ENCODE results near the gene PDE6A. TPM values are rescaled to one million over a fixed set of nuclear protein-coding genes. Genes with fewer than 3 reads are reported as not detected.
"Not testable (repeated sequence)": the region's sequence is repeated elsewhere in the genome, so short reads cannot be mapped to it uniquely, and the experiment has no call there.

Gene PDE6A
- polyA plus RNA-seq, 5 donors, result 0.14 to 0.30 (median 0.20) TPM

DNA sequence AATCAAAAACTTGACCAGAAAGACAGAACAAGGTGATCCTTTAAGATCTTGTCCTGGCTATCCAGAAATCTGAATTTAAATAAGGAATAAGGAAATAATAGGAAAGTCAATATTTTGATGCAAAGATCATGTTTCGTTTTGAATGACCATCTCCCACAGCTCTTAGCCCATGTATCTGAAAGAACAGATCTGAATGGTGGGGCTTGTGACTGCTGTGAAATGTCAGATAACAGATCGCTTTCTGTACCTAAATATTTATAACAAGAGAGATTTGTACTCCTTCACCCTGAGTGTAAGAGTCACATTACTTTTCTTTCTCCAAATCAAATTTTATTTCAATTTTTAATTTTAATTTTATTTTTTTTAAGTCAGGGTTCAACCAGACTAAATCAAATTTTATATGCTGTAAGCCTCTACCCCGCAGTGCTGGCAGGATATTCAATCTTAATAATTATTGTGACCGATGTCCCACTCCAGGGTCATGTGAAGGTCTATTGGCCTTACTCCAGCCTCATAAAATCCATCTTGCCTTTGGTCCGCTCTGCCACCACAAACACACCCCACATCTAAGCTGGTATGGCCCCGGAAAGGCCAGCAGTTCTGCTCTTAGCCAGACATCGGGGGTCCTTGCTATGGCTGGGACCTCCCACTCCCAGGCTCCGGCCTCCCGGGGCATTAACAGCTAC is 9.0 kb upstream of the PDE6A start:
- DNase-seq, result no peak

DNA sequence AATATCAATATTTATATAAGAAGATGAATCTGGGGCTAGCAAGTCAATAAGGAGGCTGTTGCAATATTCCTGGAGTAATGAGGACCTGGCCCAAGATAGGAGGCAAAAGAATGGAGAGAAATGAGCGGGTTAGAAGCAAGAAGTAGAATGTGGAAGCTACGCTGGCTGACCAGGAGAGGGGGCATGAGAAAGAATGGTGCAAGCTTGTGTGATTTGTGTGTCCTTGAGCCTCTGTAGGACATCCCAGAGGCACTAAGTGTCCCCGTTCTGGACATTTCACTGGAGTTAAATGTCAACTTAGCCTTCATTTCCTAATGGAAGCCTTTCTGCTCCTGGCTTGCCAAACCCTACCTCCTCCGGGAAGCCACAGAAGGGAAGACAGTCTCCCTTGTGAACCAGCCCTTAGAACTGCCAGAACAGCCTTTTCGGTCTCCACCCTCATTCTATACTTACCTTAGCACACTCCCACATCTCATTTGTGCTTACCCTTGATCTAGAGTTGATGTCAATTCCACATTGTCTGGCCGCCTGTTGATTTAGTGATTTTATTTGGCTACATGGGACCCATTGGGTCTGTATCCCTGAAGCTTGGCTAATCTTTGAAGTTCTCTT is 6.7 kb upstream of the PDE6A start:
- no peak for DNase-seq

DNA sequence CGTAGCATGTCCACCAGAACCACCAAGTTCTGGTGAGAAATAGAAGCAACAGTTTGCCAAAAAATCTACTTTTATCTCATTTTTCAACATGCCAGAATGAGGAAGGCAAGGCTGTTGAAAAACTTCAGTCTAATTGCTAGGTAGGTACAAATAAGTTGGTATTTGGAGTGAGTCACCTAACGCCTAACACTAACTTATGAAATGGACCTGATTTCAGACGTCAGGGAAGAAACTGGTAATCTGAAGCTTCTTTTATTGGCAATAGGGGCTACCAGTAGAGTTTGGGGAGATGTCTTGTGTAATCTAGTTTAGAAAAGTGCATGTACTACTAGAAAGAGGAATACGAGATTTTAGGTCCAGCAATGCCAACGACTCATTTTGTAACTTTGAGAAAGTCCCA is 4.4 kb upstream of the PDE6A start:
- DNase-seq, result no peak

DNA sequence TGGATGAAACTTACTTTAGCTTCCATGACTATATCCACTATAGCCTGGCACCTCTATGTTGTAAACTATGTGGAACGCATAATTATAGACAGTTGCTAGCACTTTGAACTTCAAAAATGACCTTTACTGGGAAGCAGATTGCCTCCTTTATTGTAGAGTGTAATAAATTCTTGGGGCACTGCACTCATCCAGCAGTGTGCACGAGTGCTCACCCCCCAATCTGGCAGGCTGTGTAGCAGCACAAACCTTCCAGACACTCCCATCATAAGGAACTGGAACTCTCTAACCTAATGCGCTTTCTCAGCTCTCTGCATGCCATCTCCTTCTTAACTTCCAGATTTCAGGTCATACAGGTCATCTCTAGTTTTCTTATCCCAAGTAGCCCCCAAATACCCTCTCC is 1.5 kb upstream of the PDE6A start:
- DNase-seq, result no peak

DNA sequence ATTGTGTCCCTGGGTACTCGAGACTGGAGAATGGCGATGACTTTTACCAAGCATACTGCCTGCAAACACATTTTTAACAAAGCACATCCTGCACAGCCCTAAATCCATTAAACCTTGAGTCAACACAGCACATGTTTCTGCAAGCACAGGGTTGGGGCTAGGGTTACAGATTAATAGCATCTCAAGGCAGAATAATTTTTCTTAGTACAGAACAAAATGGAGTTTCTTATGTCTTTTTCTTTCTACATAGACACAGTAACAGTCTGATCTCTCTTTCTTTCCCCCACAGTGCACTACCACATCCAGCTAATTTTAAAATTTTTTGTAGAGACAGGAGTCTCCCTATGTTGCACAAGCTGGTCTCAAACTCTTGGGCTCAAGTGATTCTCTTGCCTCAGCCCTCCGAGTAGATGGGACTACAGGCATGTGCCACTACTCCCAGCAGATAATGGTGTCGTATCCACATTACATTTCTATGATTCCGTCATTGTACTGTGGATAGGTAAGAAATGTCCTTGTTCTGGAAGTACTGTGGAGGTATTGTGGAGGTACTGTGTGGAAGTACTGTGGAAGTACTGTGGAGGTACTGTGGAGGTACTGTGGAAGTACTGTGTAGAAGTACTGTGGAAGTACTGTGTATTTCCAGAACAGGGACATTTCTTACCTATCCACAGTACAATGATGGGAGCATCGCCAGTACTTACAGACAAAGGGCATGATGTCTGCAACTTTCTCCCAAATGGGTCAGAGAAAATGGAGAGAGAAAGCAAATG is 1.2 kb downstream of the PDE6A start:
- DNase-seq, result not testable (repeated sequence)

DNA sequence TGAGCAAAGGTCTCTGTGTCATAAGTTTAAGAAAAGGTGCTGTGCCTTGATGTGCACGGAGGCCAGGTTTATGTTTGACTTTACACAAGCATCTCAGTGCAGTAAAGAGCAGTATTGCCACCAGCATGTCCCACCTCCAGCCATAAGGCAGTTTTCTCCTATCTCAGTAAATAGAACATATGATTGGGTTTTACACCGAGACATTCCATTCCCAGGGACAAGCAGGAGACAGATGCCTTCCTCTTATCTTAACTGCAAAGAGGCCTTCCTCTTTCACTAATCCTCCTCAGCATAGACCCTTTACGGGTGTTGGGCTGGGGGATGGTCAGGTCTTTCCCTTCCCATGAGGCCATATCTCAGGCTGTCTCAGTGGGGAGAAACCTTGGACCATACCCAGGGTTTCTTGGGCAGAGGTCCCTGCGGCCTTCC is 1.8 kb downstream of the PDE6A start:
- DNase-seq, result not testable (repeated sequence)

DNA sequence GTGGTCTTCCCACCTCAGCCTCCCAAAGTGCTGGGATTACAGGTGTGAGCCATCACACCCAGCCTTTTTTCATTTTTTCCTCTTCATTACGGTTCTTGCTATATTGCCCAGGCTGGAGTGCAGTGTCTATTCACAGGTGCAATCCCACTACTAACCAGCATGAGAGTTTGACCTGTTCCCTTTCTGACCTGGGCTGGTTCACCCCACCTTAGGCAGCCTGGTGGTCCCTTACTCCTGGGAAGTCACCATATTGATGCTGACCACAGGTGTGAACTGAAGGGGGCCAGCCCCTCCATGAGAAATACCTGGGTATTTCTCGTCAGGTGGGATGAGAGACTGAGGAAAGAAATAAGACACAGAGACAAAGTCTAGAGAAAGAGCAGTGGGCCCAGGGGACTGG is 2.4 kb downstream of the PDE6A start:
- no peak for DNase-seq

DNA sequence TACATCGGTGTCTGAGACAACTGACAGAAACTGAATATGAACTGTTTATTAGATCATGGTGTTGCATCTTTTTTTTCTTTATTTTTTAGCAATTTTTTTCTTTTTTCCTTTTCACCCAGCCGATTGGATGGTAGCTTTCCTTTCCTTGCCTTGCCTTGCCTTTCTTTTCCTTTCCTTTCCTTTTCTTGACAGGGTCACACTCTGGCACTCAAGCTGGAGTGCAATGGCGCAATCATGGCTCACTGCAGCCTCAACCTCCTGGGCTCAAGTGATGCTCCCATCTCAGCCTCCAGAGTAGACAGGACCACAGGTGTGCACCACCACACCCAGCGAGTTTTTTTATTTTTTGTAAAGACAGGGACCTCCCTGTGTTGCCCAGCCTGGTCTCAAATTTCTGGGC is 2.8 kb downstream of the PDE6A start:
- DNase-seq, result no peak

DNA sequence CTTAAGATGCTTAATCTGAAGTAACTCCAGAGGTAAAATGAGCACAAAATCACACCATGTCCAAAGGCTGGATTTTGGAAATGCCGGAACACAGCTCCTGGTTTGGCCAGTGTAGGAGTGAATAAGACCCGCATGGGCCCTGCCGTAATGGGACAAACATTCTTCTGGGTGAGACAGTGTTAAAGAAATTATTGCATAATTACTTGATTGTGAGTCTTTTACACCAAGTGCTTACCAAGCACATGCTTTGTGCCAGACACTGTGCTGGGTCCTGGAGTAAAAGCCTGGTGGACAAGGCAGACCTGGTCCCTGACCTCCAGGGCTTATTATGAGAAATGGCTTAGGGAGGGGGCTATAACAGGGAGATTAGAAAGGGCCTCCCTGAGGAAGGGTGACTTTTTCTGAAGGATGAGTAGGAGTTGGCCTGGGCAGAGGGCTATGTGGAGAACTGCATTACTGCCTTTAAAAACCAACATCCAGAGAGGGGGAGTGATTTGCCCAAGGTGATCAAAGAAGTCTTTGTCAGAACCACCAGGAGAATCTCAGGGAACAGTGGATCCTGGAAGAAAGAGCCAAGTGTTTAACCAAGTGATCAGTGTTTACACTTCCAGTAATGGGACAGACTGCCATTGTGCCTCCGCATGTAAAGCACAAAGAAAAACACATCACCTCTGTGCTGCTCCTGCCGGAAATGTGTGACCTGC is 3.5 kb downstream of the PDE6A start:
- no peak for DNase-seq

DNA sequence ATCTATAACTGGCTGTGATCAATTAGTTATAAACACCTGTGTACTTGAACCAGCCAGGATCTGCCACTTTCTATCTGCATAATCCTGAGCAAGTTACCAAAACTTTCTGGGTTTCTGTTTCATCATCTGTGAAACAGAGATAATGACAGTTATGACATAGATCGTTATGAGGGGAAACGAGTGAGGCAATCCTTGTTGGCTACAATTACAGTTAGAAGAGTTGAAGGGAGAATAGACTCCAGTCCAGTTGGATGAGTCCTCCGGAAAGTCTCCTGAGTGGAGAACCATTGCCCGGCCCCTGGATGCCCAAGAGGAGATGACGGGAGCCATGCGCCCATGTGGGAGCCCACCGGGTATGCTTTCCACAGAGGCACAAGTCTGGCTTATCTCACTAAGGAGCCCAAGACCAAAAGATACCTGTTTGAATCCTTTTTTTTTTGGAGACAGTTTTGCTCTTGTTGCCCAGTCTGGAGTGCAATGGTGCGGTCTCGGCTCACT is 4.5 kb downstream of the PDE6A start:
- peak in 1 of 2 donors; percentile 45 for DNase-seq

DNA sequence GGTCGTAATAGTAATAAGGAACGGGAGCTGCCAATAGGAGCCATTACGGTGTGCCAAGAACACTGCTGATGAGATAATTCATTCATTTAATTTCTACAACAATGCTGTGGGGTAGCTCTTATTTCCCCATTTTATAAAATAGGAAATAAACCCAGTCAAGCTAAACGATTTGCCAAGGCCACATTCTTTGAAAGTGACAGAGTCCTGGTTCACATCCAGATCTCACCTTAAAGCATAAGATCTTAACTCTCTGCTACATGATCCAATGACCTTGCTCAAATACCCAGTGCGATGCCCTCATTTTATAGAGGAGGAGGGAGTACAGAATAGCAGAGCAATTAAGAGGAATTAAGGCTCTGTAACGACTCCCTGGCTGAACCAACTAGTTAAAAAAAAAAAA is 5.0 kb downstream of the PDE6A start:
- no peak for DNase-seq

DNA sequence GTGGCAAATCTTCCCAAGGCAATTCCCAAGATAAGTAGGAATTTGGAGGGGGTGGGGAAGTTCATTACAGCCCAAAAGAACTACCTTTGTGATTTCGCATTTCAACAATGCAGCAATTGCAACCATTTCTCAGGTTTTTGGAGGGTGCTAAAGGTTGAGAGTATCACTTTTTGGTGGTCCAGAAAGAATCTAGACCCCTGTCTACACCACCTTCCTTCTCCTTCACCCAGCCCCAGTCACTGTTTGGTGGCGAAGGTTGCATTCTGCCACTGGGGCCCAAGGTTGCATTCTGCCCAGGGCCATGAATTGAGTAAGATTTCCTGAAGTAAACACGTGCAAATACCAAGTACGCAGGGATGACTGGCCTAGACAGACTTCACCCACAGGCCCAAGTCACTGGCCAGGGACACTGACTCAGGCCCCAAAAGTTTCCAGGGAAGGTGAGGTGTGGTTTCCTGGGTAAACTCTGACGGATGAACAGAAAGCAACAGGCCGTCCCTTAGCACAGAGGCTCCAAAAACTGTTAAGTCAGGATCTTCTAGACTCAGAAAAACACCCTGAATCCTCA is 5.7 kb downstream of the PDE6A start:
- no peak for DNase-seq

DNA sequence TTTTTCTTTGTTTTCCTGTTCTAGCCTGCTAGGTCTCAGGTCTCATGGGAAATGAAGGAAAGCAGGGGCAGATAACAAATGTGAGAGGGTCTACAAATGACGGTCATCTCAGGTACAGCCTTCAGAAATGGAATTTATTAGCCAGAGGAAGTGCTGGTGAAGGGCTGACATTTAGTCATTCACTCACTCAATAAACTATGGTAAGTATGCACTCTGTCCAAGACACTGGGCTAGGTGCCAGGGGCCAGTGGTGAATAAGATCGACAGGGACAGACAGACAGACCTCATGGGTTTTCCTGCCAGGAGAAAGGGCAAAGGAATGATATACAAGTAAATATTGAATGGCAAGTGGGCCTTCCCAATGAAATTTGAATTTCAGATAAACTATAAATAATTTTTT is 6.3 kb downstream of the PDE6A start:
- DNase-seq, result no peak

DNA sequence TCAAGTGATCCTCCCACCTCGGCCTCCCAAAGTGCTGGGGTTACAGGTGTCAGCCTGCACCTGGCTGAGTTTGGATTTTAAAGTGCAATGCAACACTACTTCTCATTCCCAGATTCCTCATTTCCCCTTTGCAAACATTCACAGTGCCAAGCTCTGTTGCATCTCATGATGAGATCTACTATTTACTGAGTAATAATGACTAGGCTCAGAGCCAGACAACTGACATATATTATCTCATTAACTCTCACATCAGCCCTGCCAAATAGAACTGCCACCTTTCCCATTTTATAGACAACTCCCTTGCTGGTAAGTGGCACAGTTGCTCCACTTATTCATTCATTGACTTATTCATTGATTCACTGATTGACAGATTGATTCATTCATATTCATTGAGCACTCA is 7.0 kb downstream of the PDE6A start:
- DNase-seq, result no peak

DNA sequence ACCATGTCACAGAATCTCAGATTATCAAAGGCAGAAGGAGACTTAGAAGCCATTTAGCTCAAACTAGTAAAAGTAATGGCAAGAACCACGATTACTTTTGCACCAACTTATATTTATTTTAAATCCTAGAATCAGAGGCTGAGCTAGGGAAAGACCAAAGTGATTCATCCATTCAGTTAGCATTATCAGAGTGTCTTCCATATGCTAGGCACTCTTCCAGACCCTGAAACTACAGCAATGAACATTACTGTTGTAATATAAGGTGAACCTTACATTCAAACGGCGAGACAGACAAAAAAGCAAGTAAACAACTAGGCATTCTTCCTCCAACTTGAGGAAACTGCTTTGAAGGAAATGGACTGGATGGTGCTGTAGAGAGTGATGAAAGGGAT is 7.9 kb downstream of the PDE6A start:
- DNase-seq, result no peak

DNA sequence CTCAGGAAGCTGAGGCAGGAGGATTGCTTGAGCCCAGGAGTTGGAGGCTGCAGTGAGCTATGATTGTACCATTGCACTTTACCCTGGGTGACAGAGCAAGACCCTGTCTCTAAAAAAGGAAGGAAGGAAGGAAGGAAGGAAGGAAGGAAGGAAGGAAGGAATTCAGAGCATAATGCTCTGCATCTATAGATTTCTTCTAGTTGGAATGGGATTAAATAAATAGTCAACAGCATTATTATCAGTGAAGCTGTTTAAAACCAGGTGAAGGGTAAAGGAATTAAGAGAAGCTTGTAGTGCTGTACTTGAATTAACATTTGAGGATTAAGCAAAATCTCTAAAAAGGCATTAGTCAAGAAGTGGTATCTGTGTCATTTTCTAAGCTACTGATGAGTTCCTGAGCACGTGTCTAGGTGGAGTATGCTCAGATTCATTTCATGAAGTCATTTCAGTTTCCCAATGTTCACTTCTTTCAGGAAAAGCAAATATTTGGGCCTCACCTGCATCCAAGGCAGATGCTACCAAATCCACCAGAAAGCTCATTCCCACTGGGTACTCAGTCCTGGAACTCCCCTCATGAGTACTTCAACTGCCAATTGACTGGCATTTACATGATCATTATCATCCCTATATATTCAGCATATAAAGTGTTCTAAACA is 8.4 kb downstream of the PDE6A start:
- no peak for DNase-seq

DNA sequence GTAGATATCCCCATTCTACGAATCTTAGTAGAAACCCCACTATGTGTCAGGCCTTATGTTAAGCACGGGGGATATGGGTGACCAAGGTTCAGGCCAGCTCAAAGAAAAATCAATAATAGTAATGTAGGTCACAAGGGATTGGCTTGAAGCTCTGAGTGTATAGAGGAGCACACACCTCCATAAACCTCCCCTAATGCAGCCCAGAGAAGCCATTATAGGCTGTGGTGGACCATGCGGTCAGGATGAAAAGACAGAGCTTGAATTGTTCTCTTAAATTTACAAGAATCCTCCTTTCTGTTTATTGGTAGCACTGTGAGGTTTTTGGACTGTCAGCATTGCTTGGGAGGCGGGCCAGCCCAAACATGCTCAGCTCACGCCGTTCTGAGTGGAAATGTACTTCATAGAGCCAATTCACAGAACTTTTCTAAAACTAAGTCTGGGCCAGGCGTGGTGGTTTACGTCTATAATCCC is 9.1 kb downstream of the PDE6A start:
- no peak for DNase-seq

DNA sequence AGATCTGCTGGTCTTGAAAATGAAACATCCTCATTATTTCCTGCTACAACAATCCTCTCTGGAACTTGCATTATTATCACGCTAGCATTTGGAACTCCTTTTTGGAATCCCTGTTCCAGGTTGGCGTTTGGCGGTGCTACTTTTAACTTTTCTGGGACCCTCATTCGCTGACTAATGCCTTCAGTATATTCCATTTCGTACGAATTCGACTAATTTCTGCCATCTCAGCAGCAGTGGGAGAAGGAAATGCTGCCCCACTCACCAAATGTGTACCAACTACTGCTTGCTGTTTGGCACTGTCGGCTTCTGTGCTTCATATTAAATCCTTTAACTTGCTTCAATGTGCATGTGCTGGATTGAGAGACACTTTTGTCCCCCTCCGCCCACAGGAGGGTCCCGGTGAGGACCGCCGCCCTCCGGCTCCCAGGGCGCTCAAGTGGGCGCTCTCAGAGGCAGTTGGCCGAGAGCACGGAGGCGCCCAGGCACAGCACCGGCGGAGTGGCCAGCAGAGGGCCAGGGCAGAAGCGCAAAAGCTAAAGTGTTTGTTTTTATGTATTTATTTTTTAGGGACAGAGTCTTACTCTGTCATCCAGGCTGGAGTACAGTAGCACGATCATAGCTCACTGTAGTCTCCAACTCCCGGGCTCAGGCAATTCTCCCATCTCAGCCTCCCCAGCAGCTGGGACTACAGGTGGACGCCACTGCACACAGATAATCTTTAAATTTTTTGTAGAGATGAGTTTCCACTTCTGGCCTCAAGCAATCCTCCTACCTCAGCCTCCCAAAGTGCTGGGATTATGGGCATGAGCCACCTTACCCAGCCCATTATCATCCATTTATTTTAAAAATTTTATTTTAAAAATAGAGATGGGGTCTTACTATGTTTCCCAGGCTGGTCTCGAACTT is 11.9 kb downstream of the PDE6A start:
- no peak for DNase-seq

DNA sequence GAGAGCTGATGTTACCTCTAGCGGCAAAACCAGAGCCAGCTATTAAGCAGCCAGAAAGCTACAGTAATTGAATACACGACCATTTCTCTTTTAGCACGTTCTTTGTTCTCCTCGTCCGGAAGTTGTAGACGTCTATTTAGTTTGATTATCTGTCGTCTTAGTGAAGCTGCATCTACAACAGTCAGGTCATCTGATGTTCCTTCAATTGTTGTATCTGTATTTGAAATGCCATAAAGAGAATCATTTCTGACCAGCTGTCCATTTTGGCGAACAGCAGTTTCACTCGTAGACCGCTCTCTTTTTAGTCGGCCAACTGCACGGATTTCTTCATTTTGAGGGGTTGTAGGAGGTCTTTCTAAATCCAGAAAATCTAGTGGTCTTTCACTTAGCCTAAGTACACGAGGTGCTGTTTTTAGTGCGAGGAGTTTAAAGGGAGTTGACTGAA is 12.6 kb downstream of the PDE6A start:
- no peak for DNase-seq
